K562 (cell line): ENCODE data around the gene TRIM27. TPM values are rescaled to one million over a fixed set of nuclear protein-coding genes. Genes with fewer than 3 reads are reported as not detected.

Experiments
- BRD4 ChIP-seq: fragments of 200-600 bp; sonication (generic); IDR thresholded peaks from 2 replicates; pipeline ENCODE4 v1.6.1; 2017; ENCODE audit warnings: inconsistent platforms
- BRD9 ChIP-seq: fragments of 450-650 bp; IDR thresholded peaks from 2 replicates; pipeline ENCODE4 v1.6.1; 2018; ENCODE audit warnings: low read depth; ENCODE audit not compliant: partially characterized antibody
- CBFB ChIP-seq: sonication (generic); formaldehyde crosslinking; IDR thresholded peaks from 2 replicates; pipeline ENCODE4 v1.4.0; 2020; ENCODE audit warnings: mild to moderate bottlenecking, missing genetic modification reagents
- CREB1 ChIP-seq, 2 experiments: sonication (generic) in 1 of 2; formaldehyde crosslinking in 1 of 2; IDR thresholded peaks; 2 replicates each; pipeline versions ENCODE4 v1.6.1 to v1.8.0; 2012 to 2022; ENCODE audit warnings: inconsistent platforms in 1 of 2, mild to moderate bottlenecking in 1 of 2, missing genetic modification reagents in 1 of 2, moderate library complexity in 1 of 2
- FOXM1 ChIP-seq, 2 experiments: fragments of 450-650 bp in 1 of 2; sonication (generic) in 1 of 2; formaldehyde crosslinking in 1 of 2; IDR thresholded peaks; 2 replicates each; pipeline versions ENCODE4 v1.6.1 to v1.9.0; 2017 to 2022; ENCODE audit warnings: low read depth in 2 of 2, mild to moderate bottlenecking in 2 of 2, missing genetic modification reagents in 1 of 2, moderate library complexity in 1 of 2
- JUND ChIP-seq, 2 experiments: IDR thresholded peaks; 2 replicates in 1 of 2; 3 replicates in 1 of 2; pipeline ENCODE4 v1.6.1; 2011; ENCODE audit warnings: borderline replicate concordance in 2 of 2, low read depth in 2 of 2, low read length in 2 of 2, improper control_type of control experiment in 1 of 2, missing biosample characterization in 1 of 2, missing genetic modification characterization in 1 of 2, missing genetic modification reagents in 1 of 2
- MBD2 ChIP-seq: sonication (generic); IDR thresholded peaks from 2 replicates; pipeline ENCODE4 v1.6.1; 2016; ENCODE audit warnings: low read depth, borderline replicate concordance
- NCOA1 ChIP-seq: fragments of 450-650 bp; IDR thresholded peaks from 2 replicates; pipeline ENCODE4 v1.6.1; 2016; ENCODE audit warnings: low read depth
- NFYB ChIP-seq: IDR thresholded peaks from 2 replicates; pipeline ENCODE4 v1.6.1; 2011; ENCODE audit warnings: mild to moderate bottlenecking, moderate library complexity; ENCODE audit not compliant: insufficient read length; ENCODE audit errors: extremely low read depth
- POLR2H ChIP-seq: IDR thresholded peaks from 2 replicates; pipeline ENCODE4 v1.6.1; 2016; ENCODE audit warnings: missing genetic modification characterization, low read depth, mild to moderate bottlenecking, control low read depth, missing compliant biosample characterization, moderate library complexity
- PPARD ChIP-seq: fragments of 250-450 bp; sonication (Bioruptor Pico); IDR thresholded peaks from 2 replicates; pipeline ENCODE4 v1.8.0; 2022; ENCODE audit warnings: inconsistent platforms, mild to moderate bottlenecking, moderate library complexity
- TRIM24 ChIP-seq, 2 experiments: fragments of 450-650 bp; IDR thresholded peaks; 2 replicates each; pipeline ENCODE4 v1.6.1; 2016
- TSC22D4 ChIP-seq: fragments of 450-650 bp; IDR thresholded peaks from 2 replicates; pipeline ENCODE4 v1.6.1; 2016; ENCODE audit warnings: missing genetic modification characterization, missing biosample characterization, control low read depth
- ZBTB7A ChIP-seq: IDR thresholded peaks from 2 replicates; pipeline ENCODE4 v1.6.1; 2011; ENCODE audit warnings: low read depth, mild to moderate bottlenecking, low read length, moderate library complexity, borderline replicate concordance; ENCODE audit not compliant: control insufficient read depth
- polyA plus RNA-seq, 8 experiments: library from polyadenylated mRNA; depleted of rRNA in 4 of 8; stranded (reverse) in 5 of 8; unstranded in 3 of 8; fragments of >200 nt; fragmentation: Nextera tagmentation in 2 of 8; fragmentation: Illumina TruSeq in 1 of 8; extraction: Ambion mirVana in 2 of 8; extraction: Trizol in 1 of 8; gene quantifications; 2 replicates each; pipeline versions ENCODE4 v1.2.1 to v1.2.3, GENCODE V29; 2011 to 2014; ENCODE audit warnings: inconsistent platforms in 1 of 8, missing spikeins in 1 of 8
- total RNA-seq, 7 experiments: library from RNA; depleted of rRNA in 6 of 7; stranded (reverse); fragments of >200 nt in 6 of 7; fragmentation: Illumina TruSeq in 2 of 7; extraction: Trizol in 2 of 7; gene quantifications; 2 replicates each; pipeline versions ENCODE4 v1.2.1 to v1.2.3, GENCODE V29; 2011 to 2021; ENCODE audit warnings: low replicate concordance in 1 of 7
- TF ChIP-seq, protein P1 (sequence below), 2 experiments: fragments of 450-650 bp in 1 of 2; sonication (generic) in 1 of 2; formaldehyde crosslinking in 1 of 2; IDR thresholded peaks in 1 of 2; conservative IDR thresholded peaks in 1 of 2; 2 replicates each; pipeline versions ENCODE4 v1.6.1 to v1.8.1; 2016 to 2023; ENCODE audit warnings: mild to moderate bottlenecking in 2 of 2, moderate library complexity in 2 of 2, inconsistent platforms in 1 of 2, missing genetic modification reagents in 1 of 2
- TF ChIP-seq, protein P2 (sequence below): fragments of 250-450 bp; sonication (Bioruptor Pico); IDR thresholded peaks from 2 replicates; pipeline ENCODE4 v1.8.0; 2022; ENCODE audit warnings: moderate library complexity, mild to moderate bottlenecking, inconsistent platforms
- TF ChIP-seq, protein P3 (sequence below): sonication (generic); formaldehyde crosslinking; IDR thresholded peaks from 2 replicates; pipeline ENCODE4 v1.8.0; 2023; ENCODE audit warnings: mild to moderate bottlenecking, missing genetic modification reagents
- TF ChIP-seq, protein P4 (sequence below), 2 experiments: fragments of 450-650 bp in 1 of 2; sonication (generic) in 1 of 2; formaldehyde crosslinking; conservative IDR thresholded peaks; 2 replicates each; pipeline versions ENCODE4 v1.4.0 to v1.8.1; 2020 to 2022; ENCODE audit warnings: mild to moderate bottlenecking in 1 of 2, missing genetic modification reagents in 1 of 2
- TF ChIP-seq, protein P5 (sequence below): fragments of 450-650 bp; IDR thresholded peaks from 2 replicates; pipeline ENCODE4 v1.6.1; 2016; ENCODE audit warnings: antibody characterized with exemption

The TRIM27 gene
- total and polyA plus RNA-seq, 9 of the 15 experiments (the other 6 are each of a cell fraction or from before 2014, with no cell fraction given): 37.7 to 235 (median 122) TPM

DNA sequence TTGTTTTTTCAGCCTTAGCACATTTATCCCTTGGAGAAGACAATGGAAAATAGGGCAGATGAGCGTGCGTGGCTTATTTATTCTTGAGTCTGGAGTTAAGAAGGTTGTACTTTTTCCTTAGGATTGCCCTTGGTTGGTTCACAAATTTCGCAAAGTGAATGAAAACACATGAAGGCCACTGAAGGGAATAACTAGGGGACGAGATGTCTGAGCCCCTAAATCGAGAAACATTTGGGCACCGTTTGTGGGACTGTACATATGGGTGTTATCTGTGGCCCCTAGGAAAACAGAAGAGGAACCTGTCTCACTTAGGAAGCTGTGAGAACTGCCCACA, 19.4 kb upstream of the TRIM27 start (continued):
- TF ChIP-seq, protein P1, sequence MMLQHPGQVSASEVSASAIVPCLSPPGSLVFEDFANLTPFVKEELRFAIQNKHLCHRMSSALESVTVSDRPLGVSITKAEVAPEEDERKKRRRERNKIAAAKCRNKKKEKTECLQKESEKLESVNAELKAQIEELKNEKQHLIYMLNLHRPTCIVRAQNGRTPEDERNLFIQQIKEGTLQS (IDR thresholded peaks at IDR 0.05): no peak
- TF ChIP-seq, protein P1 (CRISPR knock-in tag; conservative IDR thresholded peaks at IDR 0.05): no peak; the same call in 1 of the 2 replicates
- TF ChIP-seq NCOA1: no peak
- no peak for TF ChIP-seq ZBTB7A
- no peak for TF ChIP-seq JUND (IDR thresholded peaks at IDR 0.05; ENCODE audit: borderline replicate concordance, low read depth, low read length)
- no peak for TF ChIP-seq JUND (tag; IDR thresholded peaks at IDR 0.05; ENCODE audit: borderline replicate concordance, low read depth, low read length)
- TF ChIP-seq POLR2H (tag): no peak
- TF ChIP-seq BRD9: no peak
- TF ChIP-seq FOXM1 (IDR thresholded peaks at IDR 0.05; ENCODE audit: low read depth): 0 out of 2 replicates have a peak, but pooled peaks have one; percentile 36
- TF ChIP-seq FOXM1 (CRISPR knock-in tag; IDR thresholded peaks at IDR 0.05; ENCODE audit: low read depth): no peak
- TF ChIP-seq, protein P2, sequence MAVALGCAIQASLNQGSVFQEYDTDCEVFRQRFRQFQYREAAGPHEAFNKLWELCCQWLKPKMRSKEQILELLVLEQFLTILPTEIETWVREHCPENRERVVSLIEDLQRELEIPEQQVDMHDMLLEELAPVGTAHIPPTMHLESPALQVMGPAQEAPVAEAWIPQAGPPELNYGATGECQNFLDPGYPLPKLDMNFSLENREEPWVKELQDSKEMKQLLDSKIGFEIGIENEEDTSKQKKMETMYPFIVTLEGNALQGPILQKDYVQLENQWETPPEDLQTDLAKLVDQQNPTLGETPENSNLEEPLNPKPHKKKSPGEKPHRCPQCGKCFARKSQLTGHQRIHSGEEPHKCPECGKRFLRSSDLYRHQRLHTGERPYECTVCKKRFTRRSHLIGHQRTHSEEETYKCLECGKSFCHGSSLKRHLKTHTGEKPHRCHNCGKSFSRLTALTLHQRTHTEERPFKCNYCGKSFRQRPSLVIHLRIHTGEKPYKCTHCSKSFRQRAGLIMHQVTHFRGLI (CRISPR knock-in tag): no peak
- TF ChIP-seq MBD2: no peak
- TF ChIP-seq TSC22D4: no peak
- TF ChIP-seq PPARD (CRISPR knock-in tag): no peak
- TF ChIP-seq, protein P3, sequence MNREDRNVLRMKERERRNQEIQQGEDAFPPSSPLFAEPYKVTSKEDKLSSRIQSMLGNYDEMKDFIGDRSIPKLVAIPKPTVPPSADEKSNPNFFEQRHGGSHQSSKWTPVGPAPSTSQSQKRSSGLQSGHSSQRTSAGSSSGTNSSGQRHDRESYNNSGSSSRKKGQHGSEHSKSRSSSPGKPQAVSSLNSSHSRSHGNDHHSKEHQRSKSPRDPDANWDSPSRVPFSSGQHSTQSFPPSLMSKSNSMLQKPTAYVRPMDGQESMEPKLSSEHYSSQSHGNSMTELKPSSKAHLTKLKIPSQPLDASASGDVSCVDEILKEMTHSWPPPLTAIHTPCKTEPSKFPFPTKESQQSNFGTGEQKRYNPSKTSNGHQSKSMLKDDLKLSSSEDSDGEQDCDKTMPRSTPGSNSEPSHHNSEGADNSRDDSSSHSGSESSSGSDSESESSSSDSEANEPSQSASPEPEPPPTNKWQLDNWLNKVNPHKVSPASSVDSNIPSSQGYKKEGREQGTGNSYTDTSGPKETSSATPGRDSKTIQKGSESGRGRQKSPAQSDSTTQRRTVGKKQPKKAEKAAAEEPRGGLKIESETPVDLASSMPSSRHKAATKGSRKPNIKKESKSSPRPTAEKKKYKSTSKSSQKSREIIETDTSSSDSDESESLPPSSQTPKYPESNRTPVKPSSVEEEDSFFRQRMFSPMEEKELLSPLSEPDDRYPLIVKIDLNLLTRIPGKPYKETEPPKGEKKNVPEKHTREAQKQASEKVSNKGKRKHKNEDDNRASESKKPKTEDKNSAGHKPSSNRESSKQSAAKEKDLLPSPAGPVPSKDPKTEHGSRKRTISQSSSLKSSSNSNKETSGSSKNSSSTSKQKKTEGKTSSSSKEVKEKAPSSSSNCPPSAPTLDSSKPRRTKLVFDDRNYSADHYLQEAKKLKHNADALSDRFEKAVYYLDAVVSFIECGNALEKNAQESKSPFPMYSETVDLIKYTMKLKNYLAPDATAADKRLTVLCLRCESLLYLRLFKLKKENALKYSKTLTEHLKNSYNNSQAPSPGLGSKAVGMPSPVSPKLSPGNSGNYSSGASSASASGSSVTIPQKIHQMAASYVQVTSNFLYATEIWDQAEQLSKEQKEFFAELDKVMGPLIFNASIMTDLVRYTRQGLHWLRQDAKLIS: no peak
- no peak for TF ChIP-seq CBFB (CRISPR knock-in tag)
- TF ChIP-seq, protein P4, sequence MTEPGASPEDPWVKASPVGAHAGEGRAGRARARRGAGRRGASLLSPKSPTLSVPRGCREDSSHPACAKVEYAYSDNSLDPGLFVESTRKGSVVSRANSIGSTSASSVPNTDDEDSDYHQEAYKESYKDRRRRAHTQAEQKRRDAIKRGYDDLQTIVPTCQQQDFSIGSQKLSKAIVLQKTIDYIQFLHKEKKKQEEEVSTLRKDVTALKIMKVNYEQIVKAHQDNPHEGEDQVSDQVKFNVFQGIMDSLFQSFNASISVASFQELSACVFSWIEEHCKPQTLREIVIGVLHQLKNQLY (CRISPR knock-in tag; conservative IDR thresholded peaks at IDR 0.05): no peak
- TF ChIP-seq CREB1 (IDR thresholded peaks at IDR 0.05): no peak
- no peak for TF ChIP-seq CREB1 (CRISPR knock-in tag; IDR thresholded peaks at IDR 0.05)
- 0 out of 4 replicates have a peak, but pooled peaks of 1 of the 2 experiments have one; percentile 17 for TF ChIP-seq TRIM24 (IDR thresholded peaks at IDR 0.05)
- no peak for TF ChIP-seq NFYB
- TF ChIP-seq, protein P5, sequence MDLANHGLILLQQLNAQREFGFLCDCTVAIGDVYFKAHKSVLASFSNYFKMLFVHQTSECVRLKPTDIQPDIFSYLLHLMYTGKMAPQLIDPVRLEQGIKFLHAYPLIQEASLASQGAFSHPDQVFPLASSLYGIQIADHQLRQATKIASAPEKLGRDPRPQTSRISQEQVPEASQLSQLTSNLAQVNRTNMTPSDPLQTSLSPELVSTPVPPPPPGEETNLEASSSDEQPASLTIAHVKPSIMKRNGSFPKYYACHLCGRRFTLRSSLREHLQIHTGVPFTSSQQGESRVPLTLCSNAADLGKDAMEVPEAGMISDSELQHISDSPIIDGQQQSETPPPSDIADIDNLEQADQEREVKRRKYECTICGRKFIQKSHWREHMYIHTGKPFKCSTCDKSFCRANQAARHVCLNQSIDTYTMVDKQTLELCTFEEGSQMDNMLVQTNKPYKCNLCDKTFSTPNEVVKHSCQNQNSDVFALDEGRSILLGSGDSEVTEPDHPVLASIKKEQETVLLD: no peak
- TF ChIP-seq BRD4: no peak
